GM10266 (cell line): ENCODE results near the gene SLC35F1.
A peak's percentile ranks its signal among the peaks of the same experiment; 100 is the strongest.

Experiments
- DNase-seq: peaks from one replicate; pipeline ENCODE4 v3.0.0; 2012; ENCODE audit errors: extremely low spot score
- CTCF ChIP-seq: IDR thresholded peaks from 2 replicates; pipeline ENCODE4 v1.5.1; 2012; ENCODE audit warnings: mild to moderate bottlenecking, low read depth; ENCODE audit not compliant: control insufficient read depth, insufficient read depth; ENCODE audit errors: missing control alignments

The SLC35F1 gene

GRCh38 chr6:118350881-118351430, 443.9 kb downstream of the SLC35F1 start:
- DNase-seq: no peak
- no peak for TF ChIP-seq CTCF

- no peak for TF ChIP-seq CTCF
- no peak for DNase-seq
Measured at GRCh38 chr6:118353564-118353963, 446.5 kb downstream of the SLC35F1 start.

- no peak for TF ChIP-seq CTCF
- peak; percentile 34 for DNase-seq
Measured at GRCh38 chr6:118354641-118355040, 447.6 kb downstream of the SLC35F1 start.

- no peak for DNase-seq
- TF ChIP-seq CTCF: no peak
Measured at GRCh38 chr6:118356054-118356453, 449.0 kb downstream of the SLC35F1 start.

GRCh38 chr6:118356686-118357085, 449.6 kb downstream of the SLC35F1 start:
- DNase-seq: no peak
- no peak for TF ChIP-seq CTCF
